SW 1271 (cell line): Measurements from ENCODE around the gene UQCC5.

Experiments
- DNase-seq, 2 experiments: peaks; one replicate each; lab custom pipeline; 2025; lab: John Stamatoyannopoulos, UW

UQCC5 gene

DNA sequence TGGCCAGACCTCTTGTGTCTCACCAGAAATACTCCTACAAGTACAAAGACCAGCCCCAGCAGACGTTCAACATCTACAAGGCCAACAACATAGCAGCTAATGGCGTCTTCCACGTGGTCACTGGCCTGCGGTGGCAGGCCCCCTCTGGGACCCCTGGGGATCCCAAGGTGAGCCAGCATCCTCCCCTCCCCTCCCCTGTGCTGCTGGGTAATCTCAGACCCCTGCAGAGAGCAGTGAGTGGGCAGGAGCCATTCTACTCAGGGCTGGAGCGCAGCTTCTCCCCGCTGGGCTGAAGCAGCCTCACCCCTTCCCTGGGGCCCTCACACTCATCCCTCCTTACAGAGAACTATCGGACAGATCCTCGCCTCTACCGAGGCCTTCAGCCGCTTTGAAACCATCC lies 31.4 kb upstream of the UQCC5 start:
- no peak for DNase-seq

DNA sequence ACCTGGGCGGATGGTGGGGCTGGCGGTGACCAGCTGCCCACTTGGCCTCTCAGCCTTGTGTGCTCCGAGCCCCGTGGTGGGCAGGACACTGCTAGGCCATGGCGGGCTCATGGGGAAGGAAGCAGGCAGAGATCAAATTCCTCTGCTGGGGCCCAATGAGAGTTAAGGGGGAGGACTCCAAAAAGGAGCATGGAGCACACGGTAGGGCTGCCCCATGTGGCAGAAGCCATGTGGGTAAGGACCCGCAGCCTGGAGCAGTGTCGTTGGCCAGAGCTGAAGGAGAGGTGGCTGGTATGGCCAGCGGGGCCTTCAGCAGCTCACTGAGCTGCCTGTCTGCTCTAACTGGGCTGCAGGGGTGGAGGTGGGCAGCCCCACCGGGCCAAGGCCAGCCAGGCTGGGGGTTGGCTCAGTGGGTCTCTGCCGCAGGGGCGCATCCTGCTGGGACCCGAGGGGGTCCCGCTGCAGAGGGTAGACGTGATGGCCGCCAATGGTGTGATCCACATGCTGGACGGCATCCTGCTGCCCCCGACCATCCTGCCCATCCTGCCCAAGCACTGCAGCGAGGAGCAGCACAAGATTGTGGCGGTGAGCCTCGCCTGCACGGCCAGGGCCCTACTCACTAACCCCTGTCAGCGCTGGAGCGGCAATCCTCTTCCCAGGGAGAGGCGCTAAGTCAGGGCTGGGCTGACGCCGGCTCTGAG lies 30.0 kb upstream of the UQCC5 start:
- DNase-seq: no peak

DNA sequence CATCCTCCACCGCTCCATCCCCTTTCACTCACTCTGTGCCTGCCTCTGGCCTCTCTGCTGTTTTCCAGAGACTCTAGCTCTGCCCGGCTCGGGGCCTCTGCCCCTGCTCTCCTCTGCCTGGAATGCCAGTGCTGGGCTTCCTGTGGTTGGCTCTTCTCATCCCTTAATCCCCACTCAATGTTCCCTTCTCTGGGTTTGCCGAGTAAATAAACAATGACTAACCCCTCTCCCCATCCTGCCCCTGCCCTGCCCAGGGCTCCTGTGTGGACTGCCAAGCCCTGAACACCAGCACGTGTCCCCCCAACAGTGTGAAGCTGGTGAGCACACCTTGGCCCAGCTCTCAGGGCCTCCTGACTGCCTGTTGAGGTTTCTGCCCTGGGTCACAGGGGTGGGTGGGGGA lies 29.0 kb upstream of the UQCC5 start:
- no peak for DNase-seq

DNA sequence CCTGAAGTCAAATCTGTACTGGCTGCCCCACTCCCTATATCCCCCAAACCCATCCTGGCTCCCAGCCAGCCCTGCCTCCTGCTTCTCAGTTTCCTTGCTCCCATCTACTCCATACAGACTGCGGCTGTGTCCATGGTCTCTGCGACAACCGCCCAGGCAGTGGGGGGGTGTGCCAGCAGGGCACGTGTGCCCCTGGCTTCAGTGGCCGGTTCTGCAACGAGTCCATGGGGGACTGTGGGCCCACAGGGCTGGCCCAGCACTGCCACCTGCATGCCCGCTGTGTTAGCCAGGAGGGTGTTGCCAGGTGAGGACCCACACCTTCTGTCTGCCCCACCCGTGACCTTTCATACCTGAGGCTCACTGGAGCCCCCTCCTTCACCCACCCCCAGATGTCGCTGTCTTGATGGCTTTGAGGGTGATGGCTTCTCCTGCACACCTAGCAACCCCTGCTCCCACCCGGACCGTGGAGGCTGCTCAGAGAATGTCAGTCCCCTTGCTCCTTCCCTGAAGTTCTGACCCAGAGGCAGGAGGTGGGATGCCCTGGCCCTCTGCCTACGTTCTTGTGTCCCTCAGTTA lies 26.6 kb upstream of the UQCC5 start:
- DNase-seq: no peak

DNA sequence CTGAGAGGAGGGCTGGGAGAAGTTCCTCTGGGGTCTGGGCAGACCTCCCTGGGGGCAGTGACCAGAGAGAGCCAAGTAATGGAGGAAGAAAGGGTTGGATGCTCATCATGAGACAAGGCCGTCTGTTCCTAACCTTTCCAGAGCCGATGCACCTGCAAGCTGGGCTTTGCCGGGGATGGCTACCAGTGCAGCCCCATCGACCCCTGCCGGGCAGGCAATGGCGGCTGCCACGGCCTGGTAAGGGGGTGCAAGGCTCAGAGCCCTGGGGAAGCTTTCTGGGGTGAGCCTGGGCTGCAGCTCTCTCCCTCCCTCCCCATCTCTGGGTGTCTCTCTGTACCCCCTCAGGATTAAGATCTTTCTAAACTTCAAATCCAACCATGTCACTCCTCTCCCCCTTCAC lies 24.9 kb upstream of the UQCC5 start:
- DNase-seq: no peak

DNA sequence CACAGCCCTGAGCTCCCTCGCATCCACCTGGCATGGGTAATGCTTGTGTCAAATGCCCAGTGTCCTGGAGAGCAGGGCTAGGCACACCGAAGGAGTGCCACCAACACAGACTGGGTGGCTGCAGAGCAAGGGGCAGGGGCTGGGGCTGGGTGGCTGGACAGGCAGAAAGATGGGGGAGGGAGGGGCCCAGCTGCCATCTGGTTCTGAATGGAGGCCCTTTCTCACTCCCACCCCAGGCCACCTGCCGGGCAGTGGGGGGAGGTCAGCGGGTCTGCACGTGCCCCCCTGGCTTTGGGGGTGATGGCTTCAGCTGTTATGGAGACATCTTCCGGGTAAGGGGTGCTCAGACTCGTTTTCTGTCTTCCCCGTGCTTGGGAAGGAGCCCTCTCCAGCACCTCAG lies 24.3 kb upstream of the UQCC5 start:
- no peak for DNase-seq

DNA sequence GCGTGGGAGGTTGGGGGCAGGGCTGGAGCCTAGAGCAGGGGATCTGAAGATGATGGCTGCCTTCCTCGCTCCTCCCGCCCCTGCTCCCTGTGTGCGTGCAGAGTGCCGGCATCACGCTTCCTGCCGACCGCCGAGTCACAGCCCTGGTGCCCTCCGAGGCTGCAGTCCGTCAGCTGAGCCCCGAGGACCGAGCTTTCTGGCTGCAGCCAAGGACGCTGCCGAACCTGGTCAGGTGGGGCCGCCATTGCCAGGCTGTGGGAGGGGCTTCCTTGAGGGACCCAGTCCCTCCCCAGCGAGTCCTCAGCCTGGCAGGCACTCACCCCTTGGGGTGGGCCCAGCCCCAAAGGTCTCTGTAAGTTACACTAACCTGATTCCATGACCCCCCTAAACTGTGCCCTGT lies 23.7 kb upstream of the UQCC5 start:
- DNase-seq: no peak

DNA sequence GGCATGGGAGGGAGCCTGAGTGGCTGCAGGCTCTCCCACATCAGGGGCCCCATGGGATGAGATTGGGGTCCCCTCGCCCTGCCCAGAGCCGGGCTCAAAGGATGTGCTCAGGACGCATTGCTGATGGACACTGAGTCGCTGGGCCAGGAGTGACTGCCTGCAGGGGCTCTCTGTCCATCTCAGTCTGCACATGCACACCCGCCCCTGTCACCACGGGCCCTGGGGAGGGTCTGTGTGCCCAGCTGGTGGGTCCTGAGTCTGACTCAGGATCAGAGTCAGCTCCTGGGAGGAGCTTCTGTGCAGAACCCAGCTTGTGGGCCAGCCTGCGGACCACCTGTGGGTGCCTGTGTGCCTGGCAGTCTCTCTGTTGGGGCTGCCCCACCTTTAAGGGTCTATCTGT lies 23.1 kb upstream of the UQCC5 start:
- no peak for DNase-seq

DNA sequence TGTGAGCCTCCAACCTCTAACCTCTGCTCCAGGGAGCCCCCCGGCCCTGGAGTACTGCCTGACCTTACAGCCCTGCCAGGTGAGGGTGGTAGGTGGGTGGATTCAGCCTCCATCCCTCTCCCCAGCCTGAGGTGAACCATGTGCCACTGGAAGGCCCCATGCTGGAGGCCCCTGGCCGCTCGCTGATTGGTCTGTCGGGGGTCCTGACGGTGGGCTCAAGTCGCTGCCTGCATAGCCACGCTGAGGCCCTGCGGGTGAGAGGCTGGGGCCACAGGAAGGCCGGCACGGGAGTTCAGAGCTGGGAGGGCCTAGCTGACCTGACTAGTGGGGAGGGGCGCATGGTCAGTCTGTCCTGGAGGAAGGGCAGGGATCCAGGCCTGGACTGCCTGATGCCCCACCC lies 21.8 kb upstream of the UQCC5 start:
- DNase-seq: no peak

DNA sequence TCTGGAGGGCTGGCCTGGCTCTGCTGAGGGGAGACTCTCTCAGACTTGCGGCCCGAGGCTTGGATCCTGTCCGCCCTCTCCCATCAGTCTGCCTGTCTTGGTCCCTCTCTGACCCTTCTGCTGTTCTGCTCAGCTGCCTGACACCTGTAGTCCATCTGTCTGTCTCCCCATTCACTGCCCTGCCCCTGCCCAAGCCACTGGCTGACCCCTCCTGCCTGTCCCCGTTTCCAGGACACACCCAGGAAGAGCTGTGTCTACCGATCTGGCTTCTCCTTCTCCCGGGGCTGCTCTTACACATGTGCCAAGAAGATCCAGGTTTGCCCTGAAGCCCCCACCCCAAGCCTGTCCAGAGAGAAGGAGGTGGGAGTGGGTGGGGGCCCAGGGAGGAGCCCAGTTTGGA lies 21.2 kb upstream of the UQCC5 start:
- DNase-seq: no peak

DNA sequence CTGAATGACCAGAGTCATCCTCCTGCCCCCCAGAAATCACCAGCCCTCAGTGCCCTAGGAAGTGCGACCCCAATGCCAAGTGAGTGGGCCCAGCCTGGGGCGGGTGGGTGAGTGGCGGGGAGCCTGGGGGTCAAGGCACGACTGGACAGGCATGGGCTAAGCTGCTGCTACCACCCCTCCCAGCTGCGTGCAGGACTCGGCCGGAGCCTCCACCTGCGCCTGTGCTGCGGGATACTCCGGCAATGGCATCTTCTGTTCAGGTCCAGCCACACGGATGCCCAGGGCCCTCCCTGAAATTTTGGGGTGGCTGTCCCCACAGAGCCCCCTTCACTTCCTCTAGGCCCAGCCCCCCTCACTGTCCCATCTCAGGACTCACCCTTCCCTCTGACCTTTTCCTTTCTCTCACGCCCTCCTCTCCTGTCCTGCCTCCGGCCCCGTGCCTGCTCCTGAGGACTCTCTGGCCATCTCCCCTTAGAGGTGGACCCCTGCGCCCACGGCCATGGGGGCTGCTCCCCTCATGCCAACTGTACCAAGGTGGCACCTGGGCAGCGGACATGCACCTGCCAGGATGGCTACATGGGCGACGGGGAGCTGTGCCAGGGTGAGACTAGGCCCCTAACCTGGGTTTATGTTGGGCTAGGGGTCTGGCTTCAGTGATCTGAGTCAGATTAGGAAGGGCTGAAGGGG lies 19.8 kb upstream of the UQCC5 start:
- no peak for DNase-seq

DNA sequence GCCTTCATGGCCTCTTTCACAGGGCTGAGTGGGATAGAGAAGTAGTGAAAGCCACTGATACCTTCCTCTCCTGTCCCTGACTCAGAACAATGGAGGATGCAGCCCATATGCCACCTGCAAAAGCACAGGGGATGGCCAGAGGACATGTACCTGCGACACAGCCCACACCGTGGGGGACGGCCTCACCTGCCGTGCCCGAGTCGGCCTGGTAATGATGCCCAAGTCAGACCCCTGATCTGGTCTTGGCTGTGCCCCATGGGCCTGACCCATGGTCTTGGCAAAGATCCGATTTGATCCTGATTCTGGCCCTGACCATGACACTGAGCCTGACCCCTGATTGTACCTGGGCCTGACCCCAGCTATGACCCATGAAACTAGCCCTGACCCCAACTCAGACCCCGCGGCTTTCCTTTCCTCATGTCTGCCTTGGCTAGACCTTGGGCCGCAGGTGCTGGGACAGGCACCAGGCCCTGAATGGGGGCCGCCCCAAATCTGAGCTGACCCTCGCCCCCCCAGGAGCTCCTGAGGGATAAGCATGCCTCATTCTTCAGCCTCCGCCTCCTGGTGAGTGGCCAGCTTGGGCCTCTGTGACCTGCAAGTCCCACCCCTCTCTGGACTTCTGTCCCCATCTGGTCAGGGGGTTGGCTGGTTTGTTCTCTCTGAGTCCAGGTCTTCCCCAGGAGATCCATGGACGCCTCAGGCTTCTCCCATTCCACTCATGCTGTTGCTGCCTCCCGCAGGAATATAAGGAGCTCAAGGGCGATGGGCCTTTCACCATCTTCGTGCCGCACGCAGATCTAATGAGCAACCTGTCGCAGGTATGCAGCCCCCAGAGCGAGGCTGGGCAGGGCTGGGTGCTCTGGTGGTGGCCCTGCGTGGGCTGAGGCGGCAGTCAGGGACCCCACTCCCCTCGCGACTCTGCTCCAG lies 18.3 kb upstream of the UQCC5 start:
- DNase-seq: no peak

DNA sequence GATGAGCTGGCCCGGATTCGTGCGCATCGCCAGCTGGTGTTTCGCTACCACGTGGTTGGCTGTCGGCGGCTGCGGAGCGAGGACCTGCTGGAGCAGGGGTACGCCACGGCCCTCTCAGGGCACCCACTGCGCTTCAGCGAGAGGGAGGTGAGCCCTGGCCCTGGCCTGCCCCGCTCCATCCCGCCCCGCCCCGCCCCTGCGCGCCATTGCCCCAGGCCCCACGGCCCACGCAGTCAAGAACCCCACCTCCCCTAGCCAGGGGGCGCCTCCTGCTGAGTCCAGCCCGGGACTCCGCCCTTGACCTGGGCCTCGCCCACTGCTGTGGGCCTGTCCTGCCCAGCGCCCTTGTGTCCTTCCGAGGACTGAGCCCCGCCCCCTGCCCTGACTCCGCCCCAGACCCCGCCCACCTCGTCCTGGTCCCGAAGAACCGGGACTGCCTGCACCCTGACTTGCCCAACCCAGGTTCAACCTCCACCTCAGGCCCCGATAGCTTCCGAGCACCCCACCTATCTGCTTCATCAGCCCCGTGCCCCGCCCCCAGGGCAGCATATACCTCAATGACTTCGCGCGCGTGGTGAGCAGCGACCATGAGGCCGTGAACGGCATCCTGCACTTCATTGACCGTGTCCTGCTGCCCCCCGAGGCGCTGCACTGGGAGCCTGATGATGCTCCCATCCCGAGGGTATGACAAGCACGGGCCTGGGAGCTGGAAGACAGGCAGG lies 17.5 kb upstream of the UQCC5 start:
- DNase-seq: no peak

DNA sequence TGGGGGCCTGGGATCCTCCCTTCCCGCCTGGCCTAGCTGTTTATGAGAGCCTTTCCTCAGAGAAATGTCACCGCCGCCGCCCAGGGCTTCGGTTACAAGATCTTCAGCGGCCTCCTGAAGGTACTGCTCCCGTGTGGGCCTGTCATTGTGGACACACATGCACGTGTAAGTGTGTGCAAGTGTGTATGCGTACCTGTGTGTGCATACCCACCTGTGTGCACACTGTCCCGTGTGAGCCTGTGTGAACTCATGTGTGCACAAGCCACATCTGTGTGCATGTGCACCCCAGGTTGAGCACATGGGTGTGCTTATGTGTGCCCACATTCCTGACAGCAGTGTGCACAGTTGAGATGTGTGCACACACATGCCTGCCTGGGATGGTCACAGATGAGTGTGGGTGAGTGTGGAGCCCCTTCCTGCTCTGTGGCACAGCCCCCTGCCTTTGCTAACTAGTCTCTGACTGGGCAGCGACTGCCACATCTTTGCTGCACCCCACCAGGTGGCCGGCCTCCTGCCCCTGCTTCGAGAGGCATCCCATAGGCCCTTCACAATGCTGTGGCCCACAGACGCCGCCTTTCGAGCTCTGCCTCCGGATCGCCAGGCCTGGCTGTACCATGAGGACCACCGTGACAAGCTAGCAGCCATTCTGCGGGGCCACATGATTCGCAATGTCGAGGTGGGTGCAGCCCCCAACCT lies 16.8 kb upstream of the UQCC5 start:
- no peak for DNase-seq

DNA sequence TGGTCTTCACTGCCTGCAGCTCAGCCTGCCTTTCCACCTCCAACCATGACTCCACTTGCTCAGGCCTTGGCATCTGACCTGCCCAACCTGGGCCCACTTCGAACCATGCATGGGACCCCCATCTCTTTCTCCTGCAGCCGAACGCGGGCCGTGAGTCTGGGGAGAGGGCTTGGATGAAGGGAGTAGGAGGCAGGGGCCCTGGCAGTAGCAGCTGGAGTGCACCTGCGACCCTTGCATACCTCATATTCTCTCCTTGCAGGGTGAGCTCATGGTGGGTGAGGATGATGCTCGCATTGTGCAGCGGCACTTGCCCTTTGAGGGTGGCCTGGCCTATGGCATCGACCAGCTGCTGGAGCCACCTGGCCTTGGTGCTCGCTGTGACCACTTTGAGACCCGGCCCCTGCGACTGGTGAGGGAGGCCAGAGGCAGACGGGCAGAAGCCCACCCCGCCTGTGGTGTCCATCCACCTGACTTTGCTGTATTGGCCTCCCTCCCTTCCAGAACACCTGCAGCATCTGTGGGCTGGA lies 16.2 kb upstream of the UQCC5 start:
- DNase-seq: no peak

DNA sequence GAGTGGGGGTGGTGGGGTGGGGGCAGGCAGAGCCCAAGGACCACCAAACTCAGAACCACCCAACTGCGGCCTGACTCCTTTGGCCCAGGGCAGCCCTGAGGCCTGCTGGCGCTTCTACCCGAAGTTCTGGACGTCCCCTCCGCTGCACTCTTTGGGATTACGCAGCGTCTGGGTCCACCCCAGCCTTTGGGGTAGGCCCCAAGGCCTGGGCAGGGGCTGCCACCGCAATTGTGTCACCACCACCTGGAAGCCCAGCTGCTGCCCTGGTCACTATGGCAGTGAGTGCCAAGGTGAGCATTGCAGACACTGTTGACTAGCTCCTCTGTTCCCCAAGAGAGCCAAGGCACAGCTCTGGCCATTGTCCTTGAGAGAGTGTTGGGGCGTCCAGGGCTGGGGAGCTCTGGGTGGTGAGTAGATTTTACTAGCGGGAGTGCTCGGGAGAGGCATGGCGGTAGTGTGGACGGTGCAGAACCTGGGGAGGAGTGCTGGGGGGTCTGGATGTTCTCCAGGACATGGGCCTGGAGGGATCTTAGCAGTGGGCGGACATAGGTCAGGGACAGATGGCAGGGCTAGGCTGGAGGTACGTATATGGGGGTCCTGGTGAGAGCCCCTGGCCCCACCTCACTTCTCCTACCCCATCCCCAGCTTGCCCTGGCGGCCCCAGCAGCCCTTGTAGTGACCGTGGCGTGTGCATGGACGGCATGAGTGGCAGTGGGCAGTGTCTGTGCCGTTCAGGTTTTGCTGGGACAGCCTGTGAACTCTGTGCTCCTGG lies 15.5 kb upstream of the UQCC5 start:
- DNase-seq: no peak

DNA sequence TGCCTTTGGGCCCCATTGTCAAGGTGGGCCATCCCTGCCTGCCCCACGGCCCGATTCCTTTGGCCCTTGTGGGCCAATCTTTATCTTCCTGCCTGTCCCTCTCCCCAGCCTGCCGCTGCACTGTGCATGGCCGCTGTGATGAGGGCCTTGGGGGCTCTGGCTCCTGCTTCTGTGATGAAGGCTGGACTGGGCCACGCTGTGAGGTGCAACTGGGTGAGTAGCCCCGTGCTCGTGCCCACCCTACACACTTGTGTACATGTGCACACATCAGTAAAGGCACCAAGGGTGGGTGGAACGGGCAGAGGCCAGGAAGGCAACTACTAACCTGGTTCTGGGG lies 14.9 kb upstream of the UQCC5 start:
- no peak for DNase-seq

DNA sequence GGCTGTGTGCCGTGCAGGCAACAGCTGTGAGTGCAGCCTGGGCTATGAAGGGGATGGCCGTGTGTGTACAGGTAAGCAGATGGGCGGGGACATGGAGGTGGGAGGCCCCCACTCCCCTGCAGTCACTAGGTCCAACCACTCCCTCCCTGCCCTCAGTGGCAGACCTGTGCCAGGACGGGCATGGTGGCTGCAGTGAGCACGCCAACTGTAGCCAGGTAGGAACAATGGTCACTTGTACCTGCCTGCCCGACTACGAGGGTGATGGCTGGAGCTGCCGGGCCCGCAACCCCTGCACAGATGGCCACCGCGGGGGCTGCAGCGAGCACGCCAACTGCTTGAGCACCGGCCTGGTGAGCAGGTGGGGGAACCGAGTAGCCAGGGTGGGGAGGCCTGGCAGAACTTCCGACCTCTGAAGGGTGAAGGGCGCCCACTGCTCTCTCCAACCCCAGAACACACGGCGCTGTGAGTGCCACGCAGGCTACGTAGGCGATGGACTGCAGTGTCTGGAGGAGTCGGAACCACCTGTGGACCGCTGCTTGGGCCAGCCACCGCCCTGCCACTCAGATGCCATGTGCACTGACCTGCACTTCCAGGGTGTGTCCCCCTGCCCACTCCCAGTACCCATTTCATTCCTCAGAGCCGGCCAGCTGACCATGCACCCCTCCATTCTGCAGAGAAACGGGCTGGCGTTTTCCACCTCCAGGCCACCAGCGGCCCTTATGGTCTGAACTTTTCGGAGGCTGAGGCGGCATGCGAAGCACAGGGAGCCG lies 14.3 kb upstream of the UQCC5 start:
- DNase-seq: no peak

DNA sequence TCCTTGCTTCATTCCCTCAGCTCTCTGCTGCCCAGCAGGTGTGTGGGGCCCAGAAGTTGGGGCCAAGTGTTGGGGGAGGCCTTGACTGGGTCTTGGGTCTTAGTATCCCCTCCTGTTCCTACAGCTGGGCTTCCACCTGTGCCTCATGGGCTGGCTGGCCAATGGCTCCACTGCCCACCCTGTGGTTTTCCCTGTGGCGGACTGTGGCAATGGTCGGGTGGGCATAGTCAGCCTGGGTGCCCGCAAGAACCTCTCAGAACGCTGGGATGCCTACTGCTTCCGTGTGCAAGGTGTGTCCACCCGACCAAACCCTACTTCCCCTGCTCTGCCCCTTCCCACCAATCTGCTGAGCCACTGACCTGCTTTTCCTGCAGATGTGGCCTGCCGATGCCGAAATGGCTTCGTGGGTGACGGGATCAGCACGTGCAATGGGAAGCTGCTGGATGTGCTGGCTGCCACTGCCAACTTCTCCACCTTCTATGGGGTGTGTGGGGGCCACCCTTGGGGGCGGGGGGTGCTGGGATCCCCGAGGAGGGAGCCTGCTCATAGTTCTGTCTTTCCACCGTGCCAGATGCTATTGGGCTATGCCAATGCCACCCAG lies 13.7 kb upstream of the UQCC5 start:
- no peak for DNase-seq
